Panc1 (cell line): ENCODE measurements around the gene ZNF865. TPM values are rescaled to one million over a fixed set of nuclear protein-coding genes. Genes with fewer than 3 reads are reported as not detected.

ENCODE experiments used
- ATAC-seq: fragments of 200-7000 bp; cut with Tn5 transposase; 2 replicates; pipeline ENCODE4 v1.9.1; 2020; ENCODE audit warnings: mild to moderate bottlenecking, moderate library complexity
- BruUV-seq: library from RNA; stranded (reverse); fragments of 400-500 nt; replicated peaks from 2 replicates; lab custom pipeline; 2021; lab: Mats Ljungman, UMichigan
- CTCF ChIA-PET: fragments of 300-600 bp; sonication (Branson Sonifier 250); formaldehyde crosslinking; loops from one replicate; lab custom pipeline; 2022; ENCODE audit warnings: antibody characterized with exemption; lab: Charles Lee
- POLR2A ChIA-PET: fragments of 300-600 bp; sonication (Branson Sonifier 250); formaldehyde crosslinking; loops from one replicate; lab custom pipeline; 2022; ENCODE audit warnings: antibody characterized with exemption; lab: Charles Lee
- DNase-seq: peaks from one replicate; pipeline ENCODE4 v3.0.0-alpha.2; 2010; ENCODE audit warnings: low read depth, low spot score
- H3K27ac ChIP-seq: 2 replicates; pipeline ENCODE4 v1.5.1; 2011; ENCODE audit warnings: mild to moderate bottlenecking, low read length, inconsistent platforms
- H3K27me3 ChIP-seq: fragments of 200-500 bp; sonication (Bioruptor generic); 2 replicates; pipeline ENCODE4 v1.6.0; 2014; ENCODE audit warnings: low read length, inconsistent platforms; ENCODE audit not compliant: control insufficient read depth, insufficient read depth
- H3K36me3 ChIP-seq: fragments of 200-500 bp; sonication (Bioruptor generic); 2 replicates; pipeline ENCODE4 v1.5.1; 2014; ENCODE audit warnings: inconsistent platforms, mild to moderate bottlenecking, low read length, moderate library complexity; ENCODE audit not compliant: control insufficient read depth, insufficient read depth
- H3K4me1 ChIP-seq: 2 replicates; pipeline ENCODE4 v1.5.1; 2011; ENCODE audit warnings: inconsistent platforms, mild to moderate bottlenecking, low read length, moderate library complexity; ENCODE audit not compliant: control insufficient read depth, insufficient read depth
- H3K4me3 ChIP-seq, 2 experiments: 2 replicates each; pipeline ENCODE4 v1.5.1; 2011 to 2012; ENCODE audit warnings: low read depth in 2 of 2, low read length in 2 of 2, mild to moderate bottlenecking in 2 of 2, inconsistent platforms in 1 of 2, moderate library complexity in 1 of 2
- H3K9me3 ChIP-seq: fragments of 200-500 bp; sonication (Bioruptor generic); 2 replicates; pipeline ENCODE4 v1.5.1; 2014; ENCODE audit warnings: low read depth, mild to moderate bottlenecking, inconsistent platforms, low read length, moderate library complexity; ENCODE audit not compliant: control insufficient read depth, insufficient read depth
- CTCF ChIP-seq: fragments of 450-650 bp; IDR thresholded peaks from 2 replicates; pipeline ENCODE4 v1.5.1; 2017; ENCODE audit warnings: mild to moderate bottlenecking
- POLR2AphosphoS5 ChIP-seq: IDR thresholded peaks from 2 replicates; pipeline ENCODE4 v1.6.1; 2012; ENCODE audit warnings: mild to moderate bottlenecking, low read depth, low read length, moderate library complexity
- REST ChIP-seq, 2 experiments: IDR thresholded peaks; 2 replicates each; pipeline ENCODE4 v1.6.1; 2011 to 2012; ENCODE audit warnings: low read depth in 2 of 2, control low read depth in 1 of 2, low read length in 1 of 2, mild to moderate bottlenecking in 1 of 2, moderate library complexity in 1 of 2; ENCODE audit not compliant: insufficient read depth in 1 of 2
- SIN3A ChIP-seq: IDR thresholded peaks from 2 replicates; pipeline ENCODE4 v1.6.1; 2012; ENCODE audit warnings: low read depth, mild to moderate bottlenecking, low read length, moderate library complexity, borderline replicate concordance; ENCODE audit not compliant: insufficient read depth
- TCF7L2 ChIP-seq: IDR thresholded peaks from 2 replicates; pipeline ENCODE4 v1.6.1; 2011; ENCODE audit warnings: mild to moderate bottlenecking, low read depth, low read length, inconsistent platforms
- in situ Hi-C: cut with HindIII; loops from 2 replicates; pipeline ENCODE4 v1.10.0; 2016; ENCODE audit warnings: low sequenced_read_pairs, low pct_unique_long_range_greater_than_20kb
- intact Hi-C: fragments of 100-400 bp; cut with micrococcal nuclease; formaldehyde crosslinking; loops from one replicate; pipeline ENCODE4 v1.10.0; 2022; ENCODE audit not compliant: unreplicated experiment
- total RNA-seq: library from RNA; stranded (reverse); gene quantifications from one replicate; pipeline ENCODE4 v1.2.1, GENCODE V29; 2021; ENCODE audit not compliant: unreplicated experiment

Gene ZNF865
- total RNA-seq, 1 experiment from 2014 or later, result 25.6 TPM

- no peaks in the 10 kb centered on the region for H3K27me3 ChIP-seq
- H3K4me3 ChIP-seq, result peak overlapping the region; percentile 63 to 93
- peaks cover 13% of the 10 kb centered on the region for H3K36me3 ChIP-seq
- in situ Hi-C loops (no loop called here), intact Hi-C loops (no loop called here)
- no peak for DNase-seq
- POLR2A ChIA-PET, result interaction anchor here (0.6 kb wide), 1 partner anchor 10 kb away, joined by 6 read pairs; no protein-coding TSS in a partner anchor
- H3K4me1 ChIP-seq, result peaks cover 51% of the 10 kb centered on the region
- peak overlapping the region; percentile 96 for H3K27ac ChIP-seq
- H3K9me3 ChIP-seq, result no peaks in the 10 kb centered on the region
- CTCF ChIA-PET, result no interaction called here
- TF ChIP-seq REST (IDR thresholded peaks at IDR 0.05; ENCODE audit: insufficient read depth in 1 of 2, low read depth in 2 of 2, low read length in 1 of 2) (no peak), TCF7L2 (no peak), CTCF (no peak), POLR2AphosphoS5 (no peak), SIN3A (no peak)
- no peak for ATAC-seq
- no TSS peak for BruUV-seq
These were observed 38.9 kb downstream of the ZNF865 start for GRCh38 chr19:55644191-55644833.

- Histone ChIP-seq H3K4me3 (peak overlapping the region; percentile 63 to 93), H3K9me3 (no peaks in the 10 kb centered on the region), H3K4me1 (peaks cover 50% of the 10 kb centered on the region), H3K27me3 (no peaks in the 10 kb centered on the region), H3K27ac (peak overlapping the region; percentile 96), H3K36me3 (peaks cover 13% of the 10 kb centered on the region)
- DNase-seq, result no peak
- ChIA-PET POLR2A (no interaction called here), CTCF (interaction anchor here (0.7 kb wide), 1 partner anchor 119 kb away, joined by 3 read pairs; no protein-coding TSS in a partner anchor)
- intact Hi-C loops (no loop called here), in situ Hi-C loops (no loop called here)
- no peak for TF ChIP-seq TCF7L2
- TF ChIP-seq POLR2AphosphoS5, result no peak; the same call in 1 of the 2 replicates
- TF ChIP-seq CTCF, result no peak
- no peak for ATAC-seq
- no TSS peak for BruUV-seq
These were observed 39.5 kb downstream of the ZNF865 start for GRCh38 chr19:55644842-55645511.
